RPMI8226 (cell line): ENCODE measurements around the gene BCL2L2.
"Not testable (repeated sequence)": the region's sequence is repeated elsewhere in the genome, so short reads cannot be mapped to it uniquely, and the experiment has no call there.

ENCODE experiments used
- DNase-seq: peaks from one replicate; pipeline ENCODE4 v3.0.0-alpha.2; 2015

The BCL2L2 gene, protein sequence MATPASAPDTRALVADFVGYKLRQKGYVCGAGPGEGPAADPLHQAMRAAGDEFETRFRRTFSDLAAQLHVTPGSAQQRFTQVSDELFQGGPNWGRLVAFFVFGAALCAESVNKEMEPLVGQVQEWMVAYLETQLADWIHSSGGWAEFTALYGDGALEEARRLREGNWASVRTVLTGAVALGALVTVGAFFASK

DNA sequence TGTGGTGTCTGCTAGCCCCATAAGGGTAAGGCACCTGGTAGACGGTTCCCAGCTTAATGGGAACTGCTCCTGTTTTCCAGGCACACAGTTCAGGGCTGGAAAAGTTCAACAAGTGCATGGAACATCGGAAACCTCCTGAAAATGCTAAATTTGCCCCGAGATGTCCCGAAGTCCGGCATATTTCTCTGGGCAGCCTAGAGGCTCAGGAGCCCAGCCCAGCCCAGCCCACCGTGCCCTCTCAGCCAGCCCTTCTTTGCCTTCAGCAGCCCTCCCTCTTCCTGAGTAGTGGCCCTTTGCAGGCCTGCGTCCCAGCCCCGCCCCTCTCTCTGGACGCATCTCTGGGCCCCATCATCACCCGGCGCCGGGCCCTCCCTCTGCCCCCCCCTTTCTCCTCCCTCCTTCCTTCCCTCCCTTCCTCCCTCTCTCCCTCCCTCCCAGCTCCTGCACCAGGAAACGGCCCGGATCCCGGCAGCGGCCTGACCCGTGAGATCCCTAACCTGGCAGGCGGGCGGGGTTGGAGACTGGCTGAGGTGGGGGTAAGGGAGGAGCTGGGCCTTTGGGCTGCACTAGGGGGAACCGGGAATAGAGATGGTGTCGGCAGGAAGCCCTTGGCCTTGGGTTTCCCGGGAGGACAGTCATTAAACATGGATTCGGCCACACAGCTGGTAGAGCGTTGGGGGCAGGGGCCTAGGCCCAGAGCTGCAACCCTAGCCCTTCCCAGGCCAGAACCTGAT, at the start of gene BCL2L2:
Gene BCL2L2, plus strand, starts transcription at position 422 of the 734 bp plus-strand sequence. CDS start 935 bp downstream, outside the sequence.
- DNase-seq: peak; percentile 67

DNA sequence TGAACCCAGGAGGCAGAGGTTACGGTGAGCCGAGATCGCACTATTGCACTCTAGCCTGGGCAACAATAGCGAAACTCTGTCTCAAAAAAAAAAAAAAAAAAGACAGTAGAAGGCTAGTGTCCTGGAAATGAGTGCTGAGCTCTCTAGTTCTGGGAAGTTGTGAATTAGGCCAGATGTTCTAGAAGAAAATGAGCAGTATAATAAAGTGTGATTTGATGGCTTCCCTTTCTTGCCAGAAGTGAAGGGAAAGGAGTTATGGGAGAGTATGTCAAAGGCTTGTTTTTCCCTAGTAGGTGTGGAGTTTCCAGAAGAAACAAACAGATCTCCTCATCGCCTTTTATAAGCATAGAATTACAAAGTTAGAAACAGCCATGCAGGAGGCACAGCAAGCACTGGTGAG, 48.4 kb upstream of the BCL2L2 start:
- DNase-seq: no peak

DNA sequence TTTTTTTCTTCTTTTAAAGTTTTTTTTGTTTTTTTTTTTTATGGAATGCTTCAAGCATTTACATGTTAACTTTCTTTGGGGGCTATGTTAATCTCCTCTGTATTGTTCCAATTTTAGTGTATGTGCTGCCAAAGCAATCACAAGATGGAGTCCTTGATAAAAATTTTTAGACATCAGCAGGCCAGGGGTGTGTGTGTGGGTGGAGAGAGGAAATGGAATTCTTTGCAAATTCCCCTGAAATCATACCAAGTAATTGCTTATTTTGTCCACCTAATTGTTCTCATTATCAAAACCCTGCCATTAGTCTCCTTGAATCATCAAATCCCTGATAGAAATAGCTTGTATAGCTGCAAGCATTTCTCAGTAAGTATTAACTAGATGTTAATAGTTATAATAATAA, 47.2 kb upstream of the BCL2L2 start:
- DNase-seq: no peak

DNA sequence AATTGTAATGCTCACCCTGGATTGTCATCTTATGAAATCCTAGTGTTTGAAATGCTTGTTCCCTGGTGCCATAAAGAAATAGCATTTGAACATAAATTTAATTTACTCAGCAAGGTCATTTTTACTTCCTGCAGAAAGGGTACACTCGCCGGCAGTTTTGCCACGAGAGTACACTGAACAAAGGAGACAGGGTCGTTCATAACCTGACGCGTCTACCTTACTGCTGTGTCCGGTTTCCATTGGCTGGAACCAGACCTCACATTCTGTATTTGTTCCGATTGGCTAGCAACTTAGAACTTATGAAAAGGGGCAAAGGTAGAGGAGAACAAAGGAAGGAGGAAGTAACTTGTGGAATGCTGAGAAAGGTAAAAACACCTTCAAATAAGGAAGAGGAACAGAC, 45.8 kb upstream of the BCL2L2 start:
- not testable (repeated sequence) for DNase-seq

DNA sequence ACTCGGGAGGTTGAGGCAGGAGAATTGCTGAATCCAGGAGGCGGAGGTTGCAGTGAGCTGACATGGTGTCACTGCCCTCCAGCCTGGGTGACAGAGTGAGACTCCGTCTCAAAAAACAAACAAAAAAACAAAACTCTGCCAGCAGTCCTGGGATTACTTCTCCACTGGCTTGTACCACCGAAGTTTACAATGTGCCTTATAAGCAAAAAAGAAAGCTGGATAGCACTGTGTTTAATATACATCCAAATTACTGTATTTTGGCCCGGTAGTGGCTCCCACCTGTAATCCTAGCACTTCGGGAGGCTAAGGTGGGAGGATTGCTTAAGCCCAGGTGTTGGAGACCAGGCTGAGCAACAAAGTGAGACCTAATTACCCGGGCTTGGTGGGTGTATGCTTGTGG, 37.4 kb upstream of the BCL2L2 start:
- no peak for DNase-seq

DNA sequence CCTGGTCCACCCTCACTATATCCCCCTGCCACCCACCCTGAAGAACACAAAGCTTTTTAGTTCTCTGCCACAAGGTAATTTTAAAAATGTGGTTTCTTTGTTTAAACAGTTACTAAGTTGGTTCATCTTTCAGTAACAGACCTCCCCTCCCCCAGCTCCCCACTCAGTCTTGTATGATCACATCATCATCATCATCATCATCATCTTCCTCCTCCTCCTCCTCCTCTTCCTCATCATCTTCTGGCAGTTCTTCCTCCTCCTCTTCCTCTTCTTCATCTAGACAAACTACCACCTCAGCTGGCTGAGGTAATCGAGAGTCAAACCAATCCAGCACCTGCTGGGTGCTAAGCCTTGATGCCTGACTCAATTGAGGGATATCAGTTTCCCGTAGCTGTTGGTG, 31.2 kb upstream of the BCL2L2 start:
- no peak for DNase-seq

DNA sequence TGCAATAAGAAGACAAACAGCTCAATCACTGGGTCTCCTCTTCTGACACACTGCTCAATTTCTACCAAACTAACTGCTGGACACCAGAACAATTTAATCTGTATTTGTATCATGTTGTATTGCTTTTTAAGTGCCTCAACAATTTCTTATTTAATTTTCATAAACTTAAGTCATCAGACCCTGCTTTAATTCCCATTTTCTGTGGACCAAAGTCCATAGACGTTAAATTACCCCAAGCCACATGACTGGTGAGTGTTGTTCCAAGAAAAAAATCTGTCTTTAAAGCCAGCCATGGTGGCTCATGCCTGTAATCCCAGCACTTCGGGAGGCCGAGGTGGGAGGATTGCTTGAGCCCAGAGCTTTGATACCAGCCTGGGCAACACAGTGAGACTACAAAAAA, 29.4 kb upstream of the BCL2L2 start:
- DNase-seq: no peak

DNA sequence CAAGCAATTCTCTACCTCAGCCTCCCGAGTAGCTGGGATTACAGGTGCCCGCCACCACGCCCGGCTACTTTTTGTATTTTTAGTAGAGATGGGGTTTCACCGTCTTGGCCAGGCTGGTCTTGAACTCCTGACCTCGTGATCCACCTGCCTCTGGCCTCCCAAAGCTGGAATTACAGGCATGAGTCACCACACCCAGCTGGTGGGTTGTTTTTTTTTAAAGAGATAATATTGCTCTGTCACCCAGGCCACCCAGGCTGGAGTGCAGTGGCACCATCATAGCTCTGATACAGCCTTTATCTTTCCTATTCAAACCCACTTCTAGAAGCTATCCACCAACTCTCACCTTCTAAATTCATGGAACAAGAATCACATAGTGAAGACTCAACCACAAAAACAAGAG, 28.7 kb upstream of the BCL2L2 start:
- DNase-seq: not testable (repeated sequence)

DNA sequence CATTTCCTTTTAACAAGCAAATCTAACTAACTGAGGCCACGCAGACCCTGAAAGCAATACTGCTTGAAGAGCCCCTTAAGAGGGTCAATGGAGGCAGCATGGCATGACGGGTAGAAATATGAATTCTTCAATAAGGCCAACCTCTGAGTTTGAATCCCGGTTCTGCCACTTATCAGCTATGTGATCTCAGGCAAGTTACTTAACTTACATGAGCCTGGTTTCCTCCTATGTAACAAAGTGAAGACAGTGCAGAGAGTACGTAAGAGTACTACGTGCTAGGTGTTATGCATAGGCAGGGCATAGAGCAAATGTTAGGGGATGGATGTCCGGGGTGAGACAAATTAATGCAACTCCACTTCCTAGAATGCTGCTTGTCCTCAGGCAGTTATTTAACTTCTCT, 25.4 kb upstream of the BCL2L2 start:
- DNase-seq: no peak

DNA sequence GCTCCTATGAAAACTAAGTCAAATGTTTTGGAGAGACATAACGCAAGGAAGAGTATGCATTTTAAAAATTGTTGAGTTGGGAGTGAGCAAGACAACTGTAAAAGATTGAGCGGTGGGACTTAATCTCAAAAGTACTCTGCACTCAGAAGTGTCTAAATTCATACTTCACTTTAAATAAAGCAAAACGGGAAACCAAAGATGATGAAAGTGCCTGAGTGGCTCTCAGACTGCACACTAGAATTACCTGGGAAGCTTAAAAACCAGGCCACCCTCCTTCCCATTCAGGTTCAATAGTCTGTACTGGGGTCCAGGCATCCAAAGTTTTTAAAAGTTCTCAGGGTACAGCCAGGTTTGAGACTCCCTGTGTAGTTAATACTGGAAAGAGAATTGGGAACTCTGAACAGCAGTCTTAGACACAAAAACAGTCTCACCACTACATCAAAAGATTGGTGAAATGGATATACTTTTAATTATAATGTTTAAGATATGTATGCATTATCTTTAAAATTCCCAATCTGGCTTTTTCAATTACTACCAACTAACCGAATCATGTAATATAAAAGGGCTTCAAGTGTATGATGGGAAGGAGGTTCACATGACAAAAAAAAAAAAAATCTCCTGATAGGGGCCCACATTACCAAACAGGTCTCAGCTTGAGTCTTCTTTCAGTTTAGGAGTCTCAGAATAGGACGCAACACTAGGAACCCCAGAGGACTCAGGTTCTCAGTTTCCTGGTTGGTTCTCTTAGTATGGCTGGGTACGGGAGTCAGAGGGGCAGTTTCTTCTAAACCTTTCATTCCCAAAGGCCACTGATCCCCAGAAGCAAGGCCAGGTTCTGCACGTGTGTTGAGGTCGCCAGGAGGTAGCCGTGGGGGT, 21.7 kb upstream of the BCL2L2 start:
- no peak for DNase-seq

DNA sequence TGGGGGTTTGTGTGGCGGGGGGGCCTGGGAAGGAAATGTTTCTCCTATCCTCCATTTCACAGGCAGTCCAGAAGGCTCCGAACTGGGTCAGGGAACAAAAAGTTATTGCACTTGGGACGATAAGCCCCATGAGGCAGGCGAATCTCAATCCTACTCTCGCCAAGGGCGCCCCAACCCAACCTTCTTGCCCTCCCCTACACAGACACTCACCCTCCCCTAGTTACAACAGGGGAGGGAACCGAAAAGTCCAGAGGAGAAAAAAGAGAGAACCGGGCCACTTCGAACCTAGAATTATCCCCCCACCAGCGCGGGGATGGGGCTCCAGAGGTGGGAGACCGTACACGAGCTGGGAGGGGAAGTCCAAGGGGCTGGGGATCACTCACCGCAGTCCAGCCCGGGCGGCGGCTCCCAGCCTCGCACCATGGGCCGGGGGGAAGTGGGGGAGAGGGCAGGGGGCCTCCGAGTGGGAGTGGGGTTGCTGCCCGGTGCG, 21.1 kb upstream of the BCL2L2 start:
- DNase-seq: no peak

DNA sequence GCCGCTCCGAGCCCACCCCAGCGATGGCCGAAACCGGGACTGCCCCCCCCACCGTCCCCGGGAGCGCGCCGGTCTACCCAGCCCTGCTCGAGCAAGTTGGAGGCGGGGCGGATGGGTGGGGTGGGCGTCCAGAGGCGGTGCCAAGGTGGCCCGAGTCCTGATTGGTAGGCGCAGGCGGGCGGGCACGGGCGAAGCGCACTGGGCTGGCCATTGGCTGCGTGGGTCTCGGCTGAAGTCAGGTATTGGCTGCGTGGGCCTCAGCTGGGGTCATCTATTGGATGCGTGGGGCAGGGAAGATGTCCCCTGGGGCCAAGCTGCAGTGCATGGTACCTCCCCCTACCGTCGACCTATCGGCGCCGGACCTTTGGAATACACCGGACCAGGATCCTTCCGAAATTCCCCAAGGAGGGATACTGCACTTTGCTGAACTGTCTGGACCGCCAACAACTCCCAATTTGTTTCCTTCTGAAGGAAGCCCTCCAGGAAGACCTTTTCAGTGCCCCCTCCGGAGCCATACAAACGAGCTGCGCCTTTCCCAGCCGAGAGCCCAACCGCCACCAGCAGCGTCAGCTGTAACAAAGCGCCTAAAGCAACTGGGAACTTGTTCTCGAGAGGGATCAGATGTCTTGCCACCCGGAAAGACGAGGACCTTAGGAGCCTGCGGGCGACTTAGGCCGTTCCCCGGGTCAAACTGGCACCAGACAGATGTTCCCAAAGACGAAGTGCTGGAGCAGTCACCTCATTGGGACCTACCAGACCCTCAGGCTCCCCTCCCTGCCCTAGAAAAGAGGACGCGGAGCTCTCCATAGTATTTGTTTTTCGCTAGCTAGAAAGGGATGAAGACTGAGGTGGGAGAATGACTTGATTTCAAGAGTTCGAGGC, 20.4 kb upstream of the BCL2L2 start, which contains the start of gene HOMEZ:
Gene HOMEZ, minus strand, starts transcription at position 113 of the 882 bp plus-strand sequence. CDS start 180 bp downstream, outside the sequence.
- peak; percentile 93 for DNase-seq

DNA sequence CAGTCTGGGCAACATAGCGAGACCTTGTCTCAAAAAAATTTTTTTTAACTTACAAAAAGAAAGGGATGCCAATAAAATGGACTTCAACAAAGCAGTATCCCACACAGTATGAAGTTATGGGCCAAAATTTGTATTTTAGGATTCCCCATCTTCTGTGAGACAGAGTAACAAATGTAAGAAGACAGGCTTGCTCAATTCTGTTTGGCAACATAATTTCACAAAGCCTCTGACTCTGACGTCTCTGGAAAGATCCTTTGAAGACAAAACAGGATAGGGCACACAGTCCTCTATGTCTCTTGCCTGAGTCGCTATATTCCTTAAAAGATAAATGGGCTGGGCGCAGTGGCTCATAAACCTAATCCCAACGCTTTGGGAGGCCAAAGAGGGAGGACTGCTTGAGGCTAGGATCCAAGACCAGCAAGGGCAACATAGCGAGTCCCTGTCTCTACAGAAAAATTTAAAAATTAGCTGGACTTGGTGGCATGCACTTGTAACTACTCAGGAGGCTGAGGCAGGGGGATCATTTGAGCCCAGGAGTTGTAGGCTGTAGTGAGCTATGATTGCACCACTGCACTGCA, 19.6 kb upstream of the BCL2L2 start:
- no peak for DNase-seq

DNA sequence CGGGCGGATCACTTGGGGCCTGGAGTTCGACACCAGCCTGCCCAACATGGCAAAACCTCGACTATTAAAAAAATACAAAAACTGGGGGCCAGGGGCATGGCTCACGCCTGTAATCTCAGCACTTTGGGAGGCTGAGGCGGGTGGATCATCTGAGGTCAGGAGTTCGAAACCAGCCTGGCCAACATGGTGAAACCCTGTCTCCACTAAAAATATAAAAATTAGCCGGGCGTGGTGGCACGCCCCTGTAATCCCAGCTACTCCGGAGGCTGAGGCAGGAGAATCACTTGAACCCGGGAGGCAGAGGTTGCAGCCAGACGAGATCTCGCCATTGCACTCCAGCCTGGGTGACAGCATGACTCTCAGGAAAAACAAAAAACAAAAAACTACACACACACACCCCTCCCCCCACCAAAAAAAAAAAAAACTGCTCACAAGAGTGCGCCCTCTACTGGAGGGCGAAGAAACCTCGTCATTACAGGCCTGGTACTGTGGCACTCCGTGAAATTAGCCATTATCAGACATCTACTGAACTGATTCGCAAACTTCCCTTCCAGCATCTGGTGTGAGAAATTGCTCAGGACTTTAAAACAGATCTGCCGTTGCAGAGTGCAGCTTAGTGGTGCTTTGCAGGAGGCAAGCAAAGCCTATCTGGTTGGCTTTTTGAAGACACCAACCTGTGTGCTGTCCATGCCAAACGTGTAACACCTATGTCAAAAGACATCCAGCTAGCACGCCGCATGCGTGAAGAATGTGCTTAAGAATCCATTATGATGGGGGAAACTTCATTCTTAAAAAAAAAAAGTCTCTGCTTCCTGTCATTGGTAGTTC, 11.7 kb upstream of the BCL2L2 start:
- DNase-seq: peak; percentile 61

DNA sequence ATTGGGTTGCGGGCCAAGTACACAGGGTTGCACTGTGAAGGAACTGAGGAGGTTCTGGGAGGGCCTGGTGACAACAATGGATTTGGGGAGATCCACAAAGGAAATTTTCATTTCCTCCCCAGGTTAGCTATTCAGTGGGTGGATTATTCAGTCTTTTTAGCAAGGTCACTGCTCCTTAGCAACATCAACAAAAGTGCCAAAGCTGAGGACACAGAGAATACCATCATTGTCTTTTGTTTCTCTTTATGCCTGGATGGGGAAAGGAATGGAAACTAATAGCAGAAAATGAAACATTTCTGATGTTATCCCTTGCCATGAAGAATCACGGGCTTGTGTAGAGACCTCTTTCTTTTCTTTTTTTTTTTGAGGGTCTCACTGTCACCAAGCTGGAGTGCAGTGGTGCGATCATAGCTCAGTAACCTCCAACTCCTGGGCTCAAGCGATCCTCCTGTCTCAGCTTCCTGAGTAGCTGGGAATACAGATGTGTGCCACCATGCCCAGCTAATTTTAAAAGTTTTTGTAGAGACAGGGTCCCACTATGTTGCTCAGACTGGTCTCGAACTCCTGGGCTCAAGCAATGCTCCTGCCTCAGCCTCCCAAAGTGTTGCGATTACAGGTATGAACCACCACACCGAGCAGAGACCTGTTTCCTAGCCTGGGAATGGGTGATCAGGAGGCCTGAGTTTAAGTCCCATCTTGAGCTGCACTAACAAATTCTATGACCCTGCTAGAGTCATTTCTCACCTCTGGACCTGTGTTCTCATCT, 10.4 kb upstream of the BCL2L2 start:
- no peak for DNase-seq

DNA sequence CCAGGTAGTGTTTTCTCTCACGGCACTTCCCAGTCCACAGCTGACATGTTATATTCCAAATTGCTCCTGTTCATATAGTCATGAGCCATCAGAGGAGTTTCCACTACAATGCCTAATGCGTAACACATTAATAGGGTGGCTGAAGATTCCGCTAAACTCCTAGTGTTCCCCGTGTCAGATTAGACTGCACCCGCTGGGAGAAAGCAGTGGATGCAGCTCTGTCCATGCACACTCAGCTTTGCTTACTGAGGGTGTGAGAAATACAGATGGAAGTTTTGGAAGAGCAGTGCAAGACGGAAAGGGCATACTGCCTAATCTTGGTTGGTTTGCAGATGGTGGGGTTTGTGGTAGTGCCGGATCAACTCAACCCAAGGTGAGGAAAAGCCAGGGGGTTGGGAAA, 9.5 kb upstream of the BCL2L2 start:
- no peak for DNase-seq

DNA sequence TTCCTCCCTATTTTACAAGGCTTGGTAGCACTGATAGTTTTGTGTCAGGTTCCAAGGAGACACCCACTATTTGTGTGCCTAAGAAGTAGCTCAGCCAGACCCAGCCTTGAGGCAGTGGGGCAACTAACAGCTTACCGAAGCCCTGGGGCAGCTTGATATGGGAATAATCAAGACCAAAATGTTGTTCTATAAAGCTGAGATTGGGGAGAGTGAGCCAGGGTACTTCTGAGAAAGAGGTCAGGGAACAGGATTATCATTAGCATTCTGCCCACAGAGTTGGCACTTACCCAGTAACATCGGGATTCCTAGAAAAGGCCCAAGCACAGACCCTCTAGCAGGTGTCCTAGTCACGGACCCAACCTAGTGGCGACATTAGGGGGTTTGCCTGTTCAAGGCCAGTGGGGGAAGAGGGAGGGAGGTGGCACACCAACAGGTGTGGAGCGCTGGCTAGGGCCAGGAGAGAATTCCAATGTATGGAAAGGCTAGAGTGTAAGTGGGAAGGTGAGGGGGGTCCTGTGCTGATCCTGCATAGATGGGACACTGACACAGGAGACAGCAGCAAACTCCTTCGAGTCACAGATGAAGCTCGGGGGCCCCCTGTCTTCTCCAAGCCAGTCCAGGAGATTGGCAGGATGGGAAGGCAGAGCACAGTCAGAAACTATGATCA, 8.9 kb upstream of the BCL2L2 start:
- no peak for DNase-seq

DNA sequence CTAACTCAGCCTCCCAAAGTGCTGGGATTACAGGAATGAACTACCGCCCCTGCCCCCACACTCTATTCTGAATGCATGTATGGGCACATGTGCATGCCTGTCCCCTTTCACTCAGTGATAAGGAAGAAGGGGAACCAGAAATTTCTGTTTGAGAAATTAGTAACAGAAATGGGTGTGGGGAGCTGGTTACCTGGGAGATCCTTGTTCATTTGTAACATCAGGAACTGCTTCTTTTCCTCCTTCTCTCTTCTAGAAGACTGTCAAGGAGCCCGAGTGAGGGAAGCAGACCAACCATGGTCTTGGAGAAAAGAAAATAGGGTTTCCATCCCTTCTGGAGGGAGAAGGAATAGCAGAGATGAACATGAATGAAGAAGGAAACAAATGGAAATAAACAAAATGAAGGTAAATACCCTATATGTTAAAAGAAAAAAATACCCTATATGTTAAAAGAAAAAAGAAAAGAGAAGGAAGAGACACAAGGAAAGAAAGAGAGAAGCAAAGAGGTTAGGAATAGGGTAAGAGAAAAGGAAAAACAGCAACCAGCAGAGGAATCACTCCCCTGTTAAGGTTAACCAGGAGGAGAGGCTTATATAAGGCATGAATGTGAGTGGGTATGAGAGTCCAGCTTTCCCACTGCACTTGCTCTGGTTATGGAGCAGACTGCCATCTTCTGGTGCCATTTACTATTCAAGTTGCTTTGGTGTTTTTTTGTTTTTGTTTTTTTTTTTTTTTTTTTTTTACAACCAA, 7.2 kb upstream of the BCL2L2 start:
- DNase-seq: peak; percentile 29
